PC-9 (cell line): ENCODE measurements around the gene ZNF784. TPM values are rescaled to one million over a fixed set of nuclear protein-coding genes. Genes with fewer than 3 reads are reported as not detected.

Experiments used
- BruUV-seq: library from RNA; stranded (reverse); fragments of 400-500 nt; replicated peaks from 2 replicates; lab custom pipeline; 2021; lab: Mats Ljungman, UMichigan
- CTCF ChIA-PET: fragments of 300-600 bp; sonication (Branson Sonifier 250); formaldehyde crosslinking; loops from one replicate; lab custom pipeline; 2022; ENCODE audit warnings: antibody characterized with exemption; lab: Charles Lee
- POLR2A ChIA-PET: fragments of 300-600 bp; sonication (Branson Sonifier 250); formaldehyde crosslinking; loops from one replicate; lab custom pipeline; 2022; ENCODE audit warnings: antibody characterized with exemption; ENCODE audit not compliant: unreplicated experiment; lab: Charles Lee
- DNase-seq, 2 experiments: peaks; one replicate each; pipeline versions ENCODE4 v3.0.0 to v3.0.0-alpha.2; 2015 to 2022; ENCODE audit warnings: mixed read lengths in 1 of 2
- H2AFZ ChIP-seq: fragments of 200-600 bp; sonication (generic); 2 replicates; pipeline ENCODE4 v1.8.1; 2017; ENCODE audit warnings: antibody characterized with exemption
- H3F3A ChIP-seq: fragments of 200-600 bp; sonication (generic); 2 replicates; pipeline ENCODE4 v1.8.1; 2017; ENCODE audit warnings: antibody characterized with exemption, mild to moderate bottlenecking, low read depth; ENCODE audit not compliant: insufficient read depth
- H3K27ac ChIP-seq: fragments of 200-600 bp; sonication (generic); 2 replicates; pipeline ENCODE4 v1.6.1; 2016; ENCODE audit warnings: mixed run types
- H3K27me3 ChIP-seq: fragments of 200-600 bp; sonication (generic); 2 replicates; pipeline ENCODE4 v1.6.1; 2016; ENCODE audit warnings: low read depth, mixed run types; ENCODE audit not compliant: insufficient read depth
- H3K36me3 ChIP-seq: fragments of 200-600 bp; sonication (generic); 2 replicates; pipeline ENCODE4 v1.6.1; 2016; ENCODE audit warnings: low read depth, mixed run types
- H3K4me1 ChIP-seq: fragments of 200-600 bp; sonication (generic); replicated peaks from 2 replicates; pipeline ENCODE4 v1.6.1; 2016; ENCODE audit warnings: mixed run types; ENCODE audit not compliant: insufficient read depth
- H3K4me2 ChIP-seq: fragments of 200-600 bp; sonication (generic); 2 replicates; pipeline ENCODE4 v1.6.1; 2017; ENCODE audit warnings: mixed run types
- H3K4me3 ChIP-seq: fragments of 200-600 bp; sonication (generic); 2 replicates; pipeline ENCODE4 v1.6.1; 2016; ENCODE audit warnings: mixed run types
- H3K79me2 ChIP-seq: fragments of 200-600 bp; sonication (generic); 2 replicates; pipeline ENCODE4 v1.6.1; 2017; ENCODE audit warnings: low read depth, mixed run types
- H3K9me2 ChIP-seq: fragments of 200-600 bp; sonication (generic); 2 replicates; pipeline ENCODE4 v1.8.1; 2017; ENCODE audit warnings: mild to moderate bottlenecking; ENCODE audit not compliant: insufficient read depth
- H3K9me3 ChIP-seq: fragments of 200-600 bp; sonication (generic); 2 replicates; pipeline ENCODE4 v1.8.1; 2016; ENCODE audit warnings: low read depth; ENCODE audit not compliant: insufficient read depth
- H4K20me1 ChIP-seq: fragments of 200-600 bp; sonication (generic); 2 replicates; pipeline ENCODE4 v1.8.1; 2017; ENCODE audit not compliant: insufficient read depth
- CTCF ChIP-seq: fragments of 200-600 bp; sonication (generic); conservative IDR thresholded peaks from 2 replicates; pipeline ENCODE4 v1.6.1; 2017; ENCODE audit warnings: mixed run types, antibody characterized with exemption, mild to moderate bottlenecking, moderate library complexity
- EZH2 ChIP-seq: fragments of 200-600 bp; sonication (generic); IDR thresholded peaks from 2 replicates; pipeline ENCODE4 v1.8.0; 2017; ENCODE audit warnings: antibody characterized with exemption, low read depth
- intact Hi-C: fragments of 100-400 bp; cut with micrococcal nuclease; formaldehyde crosslinking; loops from one replicate; pipeline ENCODE4 v1.10.0; 2022; ENCODE audit not compliant: unreplicated experiment
- total RNA-seq: library from RNA; stranded (reverse); gene quantifications from 2 replicates; pipeline ENCODE4 v1.2.3, GENCODE V29; 2021

Gene ZNF784
- total RNA-seq, 1 experiment from 2014 or later: 5.4 TPM

DNA sequence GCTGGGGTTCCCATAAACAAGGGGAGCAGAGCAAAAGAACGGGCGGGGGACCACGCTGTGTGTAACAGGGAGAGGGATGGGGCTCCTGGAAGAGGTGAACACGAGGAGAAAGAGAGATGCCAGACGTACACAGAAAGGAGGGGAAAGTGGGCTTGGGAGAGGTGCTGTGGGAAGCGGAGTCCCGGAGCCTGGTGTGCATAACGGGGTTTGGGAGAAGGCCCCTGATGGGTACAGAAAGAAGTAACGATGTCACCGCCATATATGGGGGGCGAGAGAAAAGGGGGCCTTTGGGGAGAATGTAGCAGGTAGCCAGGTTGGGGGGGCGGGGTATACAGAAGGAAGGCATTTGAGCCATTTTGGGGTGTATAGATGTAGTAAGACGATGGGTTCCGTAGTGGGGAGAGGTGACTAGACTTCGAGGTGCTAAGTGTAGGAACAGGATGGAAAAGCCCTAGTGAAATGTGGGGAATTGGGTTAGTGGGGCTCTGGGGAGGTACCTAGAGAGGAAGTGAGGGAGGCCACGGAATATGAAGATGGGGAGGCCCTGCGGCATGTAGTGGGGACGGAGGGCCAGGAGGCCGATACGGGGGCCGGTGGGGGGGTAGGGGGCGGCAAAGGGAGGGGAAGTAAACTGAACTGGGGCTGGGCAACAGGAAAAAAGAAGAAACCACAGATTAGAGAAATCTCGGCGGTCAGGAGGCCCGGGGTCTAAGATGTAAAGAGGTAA is 17.2 kb upstream of the ZNF784 start:
- Histone ChIP-seq H3K9me3 (no peaks in the 10 kb centered on the region), H3K27ac (0 out of 2 replicates have a peak overlapping the region, but pooled peaks have one; percentile 40), H3K9me2 (no peaks in the 10 kb centered on the region), H2AFZ (peak overlapping the region; percentile 76), H3K79me2 (peaks cover 60% of the 10 kb centered on the region), H3F3A (peaks cover 51% of the 10 kb centered on the region; the same call in 1 of the 2 replicates), H3K4me1 (peaks cover 10% of the 10 kb centered on the region), H3K4me2 (peak overlapping the region; percentile 90), H4K20me1 (peaks cover 5% of the 10 kb centered on the region), H3K36me3 (peaks cover 9% of the 10 kb centered on the region; the same call in 1 of the 2 replicates), H3K27me3 (no peaks in the 10 kb centered on the region), H3K4me3 (peak overlapping the region; percentile 66)
- BruUV-seq: no TSS peak
- CTCF ChIA-PET: no interaction called here
- intact Hi-C loops: no loop called here
- POLR2A ChIA-PET: interaction anchor here (0.6 kb wide), 1 partner anchor 1178 kb away, joined by 4 read pairs; the partner anchor contains the start of gene LENG9
- no peak for DNase-seq
- TF ChIP-seq EZH2 (no peak), CTCF (no peak)

GRCh38 chr19:55640577-55641425 is 16.4 kb upstream of the ZNF784 start, which contains the start of gene ZNF580:
Gene ZNF580 (plus strand): TSS chr19:55641002. CDS start chr19:55642509, 1,507 bp downstream.
- H3K4me2 ChIP-seq: peak within 1 kb of the TSS; percentile 90
- H2AFZ ChIP-seq: peak within 1 kb of the TSS; percentile 76
- 0 out of 2 replicates have a peak within 1 kb of the TSS, but pooled peaks have one; percentile 40 for H3K27ac ChIP-seq
- CTCF ChIA-PET: no interaction called here
- H3K4me3 ChIP-seq: peak within 1 kb of the TSS; percentile 66
- peak in 1 of 2 experiments; percentile 68 for DNase-seq
- TF ChIP-seq CTCF (no peak), EZH2 (no peak)
- H3K9me3 ChIP-seq: no peaks in the 10 kb centered on the region
- H3F3A ChIP-seq: peaks cover 46% of the 10 kb centered on the region; the same call in 1 of the 2 replicates
- intact Hi-C loops: no loop called here
- no peaks in the 10 kb centered on the region for H3K27me3 ChIP-seq
- peaks cover 3% of the 10 kb centered on the region; the same call in 1 of the 2 replicates for H4K20me1 ChIP-seq
- peaks cover 18% of the 10 kb centered on the region for H3K4me1 ChIP-seq
- POLR2A ChIA-PET: no interaction called here
- peaks cover 63% of the 10 kb centered on the region for H3K79me2 ChIP-seq
- BruUV-seq: no TSS peak
- peaks cover 8% of the 10 kb centered on the region; the same call in 1 of the 2 replicates for H3K36me3 ChIP-seq
- no peaks in the 10 kb centered on the region for H3K9me2 ChIP-seq

GRCh38 chr19:55640043-55640576 is 15.7 kb upstream of the ZNF784 start:
- no peak overlapping the region for H2AFZ ChIP-seq
- H3K27me3 ChIP-seq: no peaks in the 10 kb centered on the region
- H3F3A ChIP-seq: peaks cover 39% of the 10 kb centered on the region; the same call in 1 of the 2 replicates
- 0 out of 2 replicates have a peak overlapping the region, but pooled peaks have one; percentile 40 for H3K27ac ChIP-seq
- H3K4me3 ChIP-seq: peak overlapping the region; percentile 66; the same call in 1 of the 2 replicates
- H3K4me1 ChIP-seq: peaks cover 19% of the 10 kb centered on the region
- TF ChIP-seq CTCF (no peak), EZH2 (no peak)
- H3K79me2 ChIP-seq: peaks cover 63% of the 10 kb centered on the region
- peak overlapping the region; percentile 90 for H3K4me2 ChIP-seq
- H3K9me2 ChIP-seq: no peaks in the 10 kb centered on the region
- POLR2A ChIA-PET: no interaction called here
- peaks cover 3% of the 10 kb centered on the region; the same call in 1 of the 2 replicates for H4K20me1 ChIP-seq
- no TSS peak for BruUV-seq
- intact Hi-C loops: no loop called here
- CTCF ChIA-PET: no interaction called here
- H3K36me3 ChIP-seq: peaks cover 3% of the 10 kb centered on the region; the same call in 1 of the 2 replicates
- no peak for DNase-seq
- no peaks in the 10 kb centered on the region for H3K9me3 ChIP-seq
